H1 (cell line): ENCODE data around the gene IRF5. TPM values are rescaled to one million over a fixed set of nuclear protein-coding genes. Genes with fewer than 3 reads are reported as not detected.

Experiments
- CTCF ChIA-PET: fragments of 300-600 bp; sonication (Branson Sonifier 250); formaldehyde crosslinking; loops from one replicate; lab custom pipeline; 2021; ENCODE audit not compliant: partially characterized antibody; lab: Charles Lee
- POLR2A ChIA-PET: fragments of 300-600 bp; sonication (Branson Sonifier 250); formaldehyde crosslinking; loops from one replicate; lab custom pipeline; 2021; ENCODE audit warnings: inconsistent platforms; ENCODE audit not compliant: partially characterized antibody; lab: Charles Lee
- DNase-seq, 2 experiments: peaks; one replicate each; pipeline versions ENCODE4 v3.0.0 to v3.0.0-alpha.2; 2010 to 2022; ENCODE audit warnings: low spot score in 2 of 2, low read depth in 1 of 2, mixed read lengths in 1 of 2
- FAIRE-seq: peaks from 2 replicates; lab custom pipeline; 2011; peaks lifted over from hg19 to GRCh38; lab: Jason Lieb, UNC
- H2AFZ ChIP-seq: 2 replicates; pipeline ENCODE4 v1.8.1; 2012; ENCODE audit warnings: low read length, inconsistent platforms
- H2AK5ac ChIP-seq: 2 replicates; pipeline ENCODE4 v1.6.1; 2013; ENCODE audit warnings: low read depth, low read length
- H2BK120ac ChIP-seq: replicated peaks from 2 replicates; pipeline ENCODE3; 2013; ENCODE audit warnings: low read depth, low read length, inconsistent platforms
- H2BK12ac ChIP-seq: 2 replicates; pipeline ENCODE4 v1.6.1; 2013; ENCODE audit warnings: low read depth, low read length
- H2BK15ac ChIP-seq: 2 replicates; pipeline ENCODE4 v1.6.1; 2013; ENCODE audit warnings: low read length
- H2BK20ac ChIP-seq: 2 replicates; pipeline ENCODE4 v1.6.1; 2013; ENCODE audit warnings: low read length
- H2BK5ac ChIP-seq: 2 replicates; pipeline ENCODE4 v1.6.1; 2013; ENCODE audit warnings: low read depth, low read length
- H3K14ac ChIP-seq: 2 replicates; pipeline ENCODE4 v1.6.1; 2013; ENCODE audit warnings: inconsistent platforms; ENCODE audit not compliant: insufficient read length
- H3K18ac ChIP-seq: 2 replicates; pipeline ENCODE4 v1.6.1; 2013; ENCODE audit warnings: low read length; ENCODE audit errors: extremely low read depth
- H3K23ac ChIP-seq: 2 replicates; pipeline ENCODE4 v1.6.1; 2013; ENCODE audit warnings: inconsistent platforms; ENCODE audit not compliant: insufficient read length
- H3K23me2 ChIP-seq: 2 replicates; pipeline ENCODE4 v1.6.1; 2013; ENCODE audit warnings: low read depth, low read length
- H3K27ac ChIP-seq: 2 replicates; pipeline ENCODE4 v1.6.1; 2011; ENCODE audit warnings: low read depth, low read length, inconsistent platforms
- H3K27me3 ChIP-seq, 4 experiments: replicated peaks in 1 of 4; 1 replicate in 1 of 4; 2 replicates in 3 of 4; pipeline versions ENCODE4 v1.6.1 to v1.8.1; 2011 to 2013; ENCODE audit warnings: low read length in 3 of 4, mild to moderate bottlenecking in 3 of 4, inconsistent platforms in 2 of 4, mixed read lengths in 2 of 4, moderate library complexity in 1 of 4; ENCODE audit not compliant: control insufficient read depth in 3 of 4, insufficient read depth in 3 of 4; ENCODE audit errors: extremely low read depth in 1 of 4
- H3K36me3 ChIP-seq, 4 experiments: 2 replicates each; pipeline versions ENCODE4 v1.6.1 to v1.8.1; 2011 to 2013; ENCODE audit warnings: mild to moderate bottlenecking in 4 of 4, low read length in 3 of 4, moderate library complexity in 2 of 4, control low read depth in 1 of 4, inconsistent platforms in 1 of 4; ENCODE audit not compliant: insufficient read depth in 4 of 4, control insufficient read depth in 2 of 4
- H3K4ac ChIP-seq: replicated peaks from 2 replicates; pipeline ENCODE3; 2013; ENCODE audit warnings: low read length, low read depth, mixed read lengths, inconsistent platforms; ENCODE audit not compliant: insufficient read length
- H3K4me1 ChIP-seq, 4 experiments: replicated peaks in 1 of 4; 1 replicate in 1 of 4; 2 replicates in 3 of 4; pipeline versions ENCODE4 v1.6.1 to v1.8.1; 2011 to 2013; ENCODE audit warnings: low read length in 3 of 4, inconsistent platforms in 2 of 4, mixed read lengths in 1 of 4; ENCODE audit not compliant: insufficient read depth in 4 of 4, control insufficient read depth in 3 of 4
- H3K4me2 ChIP-seq, 2 experiments: 2 replicates each; pipeline versions ENCODE4 v1.6.1 to v1.8.1; 2011 to 2013; ENCODE audit warnings: low read depth in 2 of 2, low read length in 2 of 2, control low read depth in 1 of 2, inconsistent platforms in 1 of 2, mild to moderate bottlenecking in 1 of 2; ENCODE audit not compliant: insufficient read depth in 1 of 2
- H3K4me3 ChIP-seq, 4 experiments: fragments of 200-600, 300-600 bp in 1 of 4; sonication (generic), shearing (Covaris generic), sonication (Bioruptor Twin) in 1 of 4; 2 replicates each; pipeline versions ENCODE4 v1.5.1 to v1.8.1; 2011 to 2016; ENCODE audit warnings: low read length in 4 of 4, low read depth in 3 of 4, control low read depth in 2 of 4, inconsistent platforms in 2 of 4, mild to moderate bottlenecking in 2 of 4, mixed read lengths in 1 of 4, moderate library complexity in 1 of 4; ENCODE audit not compliant: insufficient read depth in 2 of 4; ENCODE audit errors: extremely low read depth in 1 of 4
- H3K56ac ChIP-seq: replicated peaks from 2 replicates; pipeline ENCODE3; 2013; ENCODE audit warnings: low read depth, mild to moderate bottlenecking, mixed read lengths, low read length, inconsistent platforms; ENCODE audit not compliant: insufficient read length
- H3K79me1 ChIP-seq: 2 replicates; pipeline ENCODE4 v1.6.1; 2013; ENCODE audit warnings: low read depth, low read length, control low read depth
- H3K79me2 ChIP-seq, 2 experiments: 2 replicates each; pipeline versions ENCODE4 v1.6.1 to v1.8.1; 2012 to 2013; ENCODE audit warnings: low read length in 2 of 2, mild to moderate bottlenecking in 2 of 2, inconsistent platforms in 1 of 2; ENCODE audit not compliant: insufficient read depth in 2 of 2, control insufficient read depth in 1 of 2
- H3K9ac ChIP-seq, 4 experiments: replicated peaks in 1 of 4; 1 replicate in 1 of 4; 2 replicates in 3 of 4; pipeline versions ENCODE4 v1.6.1 to v1.8.1; 2011 to 2013; ENCODE audit warnings: low read depth in 3 of 4, low read length in 3 of 4, control low read depth in 2 of 4, mild to moderate bottlenecking in 2 of 4, moderate library complexity in 2 of 4, inconsistent platforms in 1 of 4; ENCODE audit errors: extremely low read depth in 1 of 4
- H3K9me3 ChIP-seq, 2 experiments: 2 replicates each; pipeline versions ENCODE4 v1.6.1 to v1.8.1; 2012 to 2013; ENCODE audit warnings: mild to moderate bottlenecking in 2 of 2, moderate library complexity in 2 of 2, control low read depth in 1 of 2, inconsistent platforms in 1 of 2, low read depth in 1 of 2, low read length in 1 of 2, mixed read lengths in 1 of 2; ENCODE audit not compliant: insufficient read depth in 2 of 2
- H4K20me1 ChIP-seq, 2 experiments: replicated peaks in 1 of 2; 2 replicates each; pipeline versions ENCODE3 to v1.8.1; 2011 to 2013; ENCODE audit warnings: inconsistent platforms in 2 of 2, low read length in 2 of 2, mild to moderate bottlenecking in 1 of 2; ENCODE audit not compliant: insufficient read depth in 2 of 2, control insufficient read depth in 1 of 2
- H4K5ac ChIP-seq: 2 replicates; pipeline ENCODE4 v1.6.1; 2013; ENCODE audit warnings: low read length, low read depth, mixed read lengths, inconsistent platforms; ENCODE audit not compliant: insufficient read length
- H4K8ac ChIP-seq: 2 replicates; pipeline ENCODE4 v1.8.0; 2013; ENCODE audit warnings: mild to moderate bottlenecking, moderate library complexity, low read length, inconsistent platforms; ENCODE audit not compliant: insufficient read depth; ENCODE audit errors: extremely low read depth
- H4K91ac ChIP-seq: replicated peaks from 2 replicates; pipeline ENCODE3; 2013; ENCODE audit warnings: low read length, mixed read lengths, inconsistent platforms; ENCODE audit not compliant: insufficient read length
- BRCA1 ChIP-seq: IDR thresholded peaks from 2 replicates; pipeline ENCODE4 v1.6.1; 2012; ENCODE audit warnings: low read depth, low read length, improper control_type of control experiment
- MAX ChIP-seq: IDR thresholded peaks from 2 replicates; pipeline ENCODE4 v1.6.1; 2012; ENCODE audit warnings: inconsistent platforms
- WGBS, 2 experiments: shearing (Covaris generic) in 1 of 2; methylation state at CpG; one replicate each; pipeline versions ENCODE4 v1.1.6 to v1.1.7; 2013 to 2015; ENCODE audit warnings: low lambda C conversion rate in 2 of 2, mixed read lengths in 2 of 2, inconsistent platforms in 1 of 2, low coverage in 1 of 2, missing lambda C conversion rate in 1 of 2; ENCODE audit not compliant: insufficient replicate concordance in 2 of 2, insufficient coverage in 1 of 2, insufficient read length in 1 of 2; ENCODE audit errors: extremely low coverage in 1 of 2, missing lambda C conversion rate in 1 of 2; 5-methylcytosine and 5-hydroxymethylcytosine counted together
- polyA plus RNA-seq, 7 experiments: library from polyadenylated mRNA; depleted of rRNA in 3 of 7; stranded (reverse) in 5 of 7; unstranded in 2 of 7; fragments of >200 nt in 5 of 7; fragments of 200-250 nt in 2 of 7; gene quantifications; 1 replicate in 5 of 7; 2 replicates in 1 of 7; 4 replicates in 1 of 7; pipeline versions ENCODE4 v1.2.1 to v1.2.3, GENCODE V29; 2011 to 2013; ENCODE audit warnings: missing spikeins in 2 of 7, mixed read lengths in 2 of 7
- total RNA-seq: library from RNA; stranded (reverse); fragmentation: NEBNext Ultra II Directional; extraction: Animal tissue kit (Norgen Biotek cat#: 25700); gene quantifications from 2 replicates; pipeline ENCODE4 v1.2.1, GENCODE V29; 2021

Gene IRF5
- total and polyA plus RNA-seq, 2 of the 8 experiments (the other 6 are each of a cell fraction or from before 2014, with no cell fraction given): 0.28 to 1.1 TPM

GRCh38 chr7:128940494-128941322, 3.0 kb downstream of the IRF5 start:
- Histone ChIP-seq H2BK5ac (no peak overlapping the region), H2BK20ac (no peak overlapping the region), H3K14ac (no peak overlapping the region), H3K27me3 (peaks cover 24 to 49% (median 37%) of the 10 kb centered on the region in 4 experiments), H2BK15ac (no peak overlapping the region), H3K27ac (no peak overlapping the region), H3K9me3 (no peaks in the 10 kb centered on the region), H3K18ac (no peak overlapping the region), H3K9ac (no peak overlapping the region), H3K4me2 (no peak overlapping the region), H3K36me3 (no peaks in the 10 kb centered on the region), H2BK12ac (no peak overlapping the region), H3K4me1 (peaks cover 0 to 7% (median 3%) of the 10 kb centered on the region in 4 experiments; a peak in 2 of 7 replicates), H3K79me2 (no peaks in the 10 kb centered on the region), H2BK120ac (no peak overlapping the region), H4K5ac (no peak overlapping the region), H4K91ac (no peak overlapping the region), H2AK5ac (no peak overlapping the region), H2AFZ (no peak overlapping the region), H3K4ac (no peak overlapping the region), H3K4me3 (no peak overlapping the region), H3K23me2 (peaks cover 13% of the 10 kb centered on the region; the same call in 1 of the 2 replicates), H4K8ac (no peak overlapping the region), H4K20me1 (peaks cover 0 to 3% of the 10 kb centered on the region in 2 experiments), H3K23ac (no peak overlapping the region), H3K56ac (no peak overlapping the region), H3K79me1 (no peaks in the 10 kb centered on the region)
- ChIA-PET POLR2A (interaction anchor here (0.9 to 1.7 kb wide), 2 partner anchors 7 to 8 kb away, joined by 3 to 4 read pairs; no protein-coding TSS in a partner anchor), CTCF (interaction anchor here (0.7 to 2.3 kb wide), 19 partner anchors 8 to 151 kb away, joined by 3 to 11 read pairs (median 4); partner anchors contain the start of gene KCP)
- FAIRE-seq (no peak), DNase-seq (peak in 1 of 2 experiments; percentile 50)
- 89% methylated on average over 19 of the region's 20 CpGs; no CpG with 5 or more reads in 1 of the 2 experiments for WGBS, 2 experiments
- no peak for TF ChIP-seq BRCA1
- TF ChIP-seq MAX: no peak
